GM23338 (cell line): ENCODE measurements around the gene WDR33.

Experiments
- CREB1 ChIP-seq: fragments of 250-450 bp; sonication (Bioruptor Pico); IDR thresholded peaks from 2 replicates; pipeline ENCODE4 v1.5.0; 2020; ENCODE audit warnings: low read depth, mild to moderate bottlenecking, moderate library complexity
- CTCF ChIP-seq, 2 experiments: fragments of 200-600 bp in 1 of 2; sonication (generic) in 1 of 2; conservative IDR thresholded peaks; 2 replicates each; pipeline versions ENCODE4 v1.5.1 to v1.6.1; 2016 to 2017; ENCODE audit warnings: antibody characterized with exemption in 2 of 2, low read depth in 2 of 2, mild to moderate bottlenecking in 2 of 2, moderate library complexity in 1 of 2
- ETS1 ChIP-seq: IDR thresholded peaks from 2 replicates; pipeline ENCODE4 v1.6.1; 2016; ENCODE audit warnings: antibody characterized with exemption
- EZH2 ChIP-seq: fragments of 200-600 bp; sonication (generic); IDR thresholded peaks from one replicate; pipeline ENCODE4 v1.8.0; 2017; ENCODE audit warnings: antibody characterized with exemption, mild to moderate bottlenecking, low read depth; ENCODE audit not compliant: unreplicated experiment
- EZH2phosphoT487 ChIP-seq: fragments of 200-600 bp; sonication (generic); IDR thresholded peaks from one replicate; pipeline ENCODE4 v1.8.1; 2018; ENCODE audit warnings: antibody characterized with exemption; ENCODE audit not compliant: unreplicated experiment
- JUNB ChIP-seq: IDR thresholded peaks from one replicate; pipeline ENCODE4 v1.6.1; 2016; ENCODE audit warnings: antibody characterized with exemption; ENCODE audit not compliant: unreplicated experiment
- NANOG ChIP-seq: IDR thresholded peaks from 2 replicates; pipeline ENCODE4 v1.6.1; 2016; ENCODE audit warnings: antibody characterized with exemption, borderline replicate concordance
- POLR2AphosphoS5 ChIP-seq: IDR thresholded peaks from 2 replicates; pipeline ENCODE4 v1.6.1; 2016; ENCODE audit warnings: antibody characterized with exemption, low read depth
- REST ChIP-seq: IDR thresholded peaks from one replicate; pipeline ENCODE4 v1.6.1; 2018; ENCODE audit warnings: antibody characterized with exemption; ENCODE audit not compliant: unreplicated experiment
- STAT1 ChIP-seq: IDR thresholded peaks from one replicate; pipeline ENCODE4 v1.6.1; 2016; ENCODE audit warnings: antibody characterized with exemption; ENCODE audit not compliant: unreplicated experiment
- ZNF331 ChIP-seq: fragments of 250-450 bp; sonication (Bioruptor Pico); IDR thresholded peaks from 2 replicates; pipeline ENCODE4 v1.5.0; 2020; ENCODE audit warnings: low read depth, mild to moderate bottlenecking, moderate library complexity
- ZNF462 ChIP-seq: fragments of 250-450 bp; sonication (Bioruptor Pico); IDR thresholded peaks from 2 replicates; pipeline ENCODE4 v1.5.0; 2020; ENCODE audit warnings: mild to moderate bottlenecking, moderate library complexity

- TF ChIP-seq CTCF (conservative IDR thresholded peaks at IDR 0.05; ENCODE audit: low read depth in 2 of 2) (peak in 1 of 2 experiments; percentile 28; a peak in 2 of 4 replicates), EZH2 (no peak), ETS1 (no peak), POLR2AphosphoS5 (no peak), REST (no peak), ZNF331 (CRISPR knock-in tag) (no peak), NANOG (no peak), EZH2phosphoT487 (no peak), CREB1 (CRISPR knock-in tag) (no peak), STAT1 (no peak), JUNB (no peak), ZNF462 (CRISPR knock-in tag) (no peak)
Measured at GRCh38 chr2:127661949-127662510, 148.9 kb downstream of the WDR33 start.
